Tongue (tissue), 2 donors: ENCODE results near the gene YY1. TPM values are rescaled to one million over a fixed set of nuclear protein-coding genes. Genes with fewer than 3 reads are reported as not detected.

Source experiments
- small RNA-seq: library from RNA; depleted of rRNA; stranded (forward); fragments of <200 nt; gene quantifications from one replicate; pipeline ENCODE3, GENCODE V24; 2014; ENCODE audit warnings: low replicate concordance
- total RNA-seq: library from RNA; depleted of rRNA; stranded (reverse); fragments of >200 nt; gene quantifications from one replicate; pipeline ENCODE4 v1.2.3, GENCODE V29; 2014

YY1 gene
- total RNA-seq, 1 donor from 2014 or later, result 57.2 TPM

Small RNAs within 50 kb of the gene (small RNA-seq; reads per million reads assigned to genes)
- gene MIR345, result 35.9 reads per million, percentile 95 among the genes with 10 or more reads in this experiment
- gene RN7SL523P, result not detected

Other genes starting within 250 kb of the YY1 start
- 41.2 TPM for gene EVL, start 173.7 kb upstream of the YY1 start, total RNA-seq
- 4.9 TPM for gene DEGS2, start 79.5 kb upstream of the YY1 start, total RNA-seq
- gene SLC25A29, start 67.3 kb downstream of the YY1 start, total RNA-seq, result 39.6 TPM
- not detected for gene SLC25A47, start 84.2 kb downstream of the YY1 start, total RNA-seq
- gene WDR25, start 137.3 kb downstream of the YY1 start, total RNA-seq, result 8.1 TPM